Skeletal muscle satellite cell (primary cell): ENCODE data around the gene TRNP1.

Source experiments
- H3K27me3 ChIP-seq: 2 replicates; pipeline ENCODE4 v1.7.0; 2013; ENCODE audit warnings: low read length; ENCODE audit not compliant: control insufficient read depth, insufficient read depth
- H3K36me3 ChIP-seq: 2 replicates; pipeline ENCODE4 v1.7.0; 2013; ENCODE audit warnings: mild to moderate bottlenecking, control low read depth, low read length; ENCODE audit not compliant: insufficient read depth
- H3K4me1 ChIP-seq: 2 replicates; pipeline ENCODE4 v1.7.0; 2013; ENCODE audit warnings: low read length; ENCODE audit not compliant: control insufficient read depth, insufficient read depth
- H3K4me2 ChIP-seq: 2 replicates; pipeline ENCODE4 v1.7.0; 2013; ENCODE audit warnings: mild to moderate bottlenecking, low read length
- H3K4me3 ChIP-seq: 2 replicates; pipeline ENCODE4 v1.7.0; 2013; ENCODE audit warnings: low read length
- H3K9ac ChIP-seq: 2 replicates; pipeline ENCODE4 v1.7.0; 2013; ENCODE audit warnings: mild to moderate bottlenecking, low read depth, low read length, moderate library complexity
- H3K9me3 ChIP-seq: replicated peaks from 2 replicates; pipeline ENCODE4 v1.7.0; 2013; ENCODE audit warnings: mild to moderate bottlenecking, control low read depth, low read length

Gene TRNP1

DNA sequence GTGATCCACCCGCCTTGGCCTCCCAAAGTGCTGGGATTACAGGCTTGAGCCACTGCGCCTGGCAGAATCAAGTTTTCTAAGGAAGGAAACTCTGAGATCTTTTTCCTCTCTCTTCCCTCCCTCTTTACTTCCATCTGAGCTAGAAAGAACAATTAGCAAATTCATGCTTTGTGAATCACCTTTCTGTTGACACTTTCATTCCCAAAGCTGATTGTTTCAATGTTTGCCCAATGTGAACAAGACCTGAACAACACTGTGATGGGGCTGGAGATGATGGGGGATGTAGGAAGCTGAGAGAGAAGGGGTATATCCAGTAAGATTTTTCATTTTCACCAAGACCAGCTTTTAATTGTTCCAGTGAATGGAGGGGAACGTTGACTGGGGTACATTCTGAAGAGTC lies 24.8 kb downstream of the TRNP1 start:
- Histone ChIP-seq H3K27me3 (no peaks in the 10 kb centered on the region), H3K9ac (no peak overlapping the region), H3K4me2 (no peak overlapping the region), H3K9me3 (no peaks in the 10 kb centered on the region), H3K4me3 (no peak overlapping the region), H3K36me3 (no peaks in the 10 kb centered on the region), H3K4me1 (no peaks in the 10 kb centered on the region)

DNA sequence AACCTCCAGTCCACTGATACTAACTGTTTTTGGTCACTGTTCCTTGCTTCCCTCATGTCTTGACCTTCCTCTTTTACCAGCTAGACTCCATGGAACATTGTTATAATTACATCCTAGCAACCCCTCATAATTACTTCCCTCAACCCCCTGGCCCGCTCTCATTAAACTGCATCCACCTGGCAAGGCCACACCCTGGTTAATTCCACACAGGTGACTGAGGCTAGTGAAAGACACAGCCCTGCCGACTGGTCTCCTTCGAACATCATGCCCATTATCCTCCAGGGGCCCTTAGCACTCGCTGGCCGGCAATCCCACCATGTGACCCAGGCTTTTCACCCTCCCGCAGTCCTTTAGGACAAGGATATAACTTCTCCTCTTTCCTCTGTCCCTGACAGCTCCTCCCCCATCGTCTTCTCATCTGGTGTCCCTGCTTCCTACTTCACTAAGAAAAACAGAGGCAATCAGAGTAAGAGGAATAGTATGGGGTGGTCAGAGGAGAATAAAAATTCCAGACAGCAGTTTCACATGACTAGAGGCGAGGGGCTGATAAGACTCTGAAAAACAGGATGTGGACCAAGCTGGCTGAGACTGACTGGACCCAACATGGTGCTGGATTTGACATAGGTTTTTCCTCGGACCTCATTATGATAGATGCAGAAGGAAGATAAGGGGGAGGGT lies 28.0 kb downstream of the TRNP1 start:
- H3K9me3 ChIP-seq = no peaks in the 10 kb centered on the region
- H3K9ac ChIP-seq = no peak overlapping the region
- no peak overlapping the region for H3K4me3 ChIP-seq
- H3K4me2 ChIP-seq = no peak overlapping the region
- no peaks in the 10 kb centered on the region for H3K36me3 ChIP-seq
- H3K27me3 ChIP-seq = no peaks in the 10 kb centered on the region
- no peaks in the 10 kb centered on the region for H3K4me1 ChIP-seq

DNA sequence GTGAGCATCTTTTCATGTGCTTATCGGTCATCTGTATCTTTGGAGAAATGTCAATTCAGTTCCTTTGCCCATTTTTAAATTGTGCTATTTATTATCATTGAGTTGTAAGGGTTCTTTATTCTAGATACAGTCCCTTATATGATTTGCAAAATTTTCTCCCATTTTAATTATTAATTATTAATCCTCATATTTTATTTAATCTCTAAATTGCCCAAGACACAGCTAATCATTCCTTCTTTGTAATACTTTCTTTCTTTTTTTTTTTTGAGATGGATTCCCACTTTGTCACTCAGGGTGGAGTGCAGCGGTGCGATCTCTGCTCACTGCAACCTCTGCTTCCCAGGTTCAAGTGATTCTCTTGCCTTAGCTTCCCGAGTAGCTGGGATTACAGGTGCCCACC lies 32.2 kb downstream of the TRNP1 start:
- Histone ChIP-seq H3K9me3 (no peaks in the 10 kb centered on the region), H3K4me2 (no peak overlapping the region), H3K9ac (no peak overlapping the region), H3K27me3 (no peaks in the 10 kb centered on the region), H3K4me1 (peaks cover 8% of the 10 kb centered on the region), H3K36me3 (no peaks in the 10 kb centered on the region), H3K4me3 (no peak overlapping the region)

DNA sequence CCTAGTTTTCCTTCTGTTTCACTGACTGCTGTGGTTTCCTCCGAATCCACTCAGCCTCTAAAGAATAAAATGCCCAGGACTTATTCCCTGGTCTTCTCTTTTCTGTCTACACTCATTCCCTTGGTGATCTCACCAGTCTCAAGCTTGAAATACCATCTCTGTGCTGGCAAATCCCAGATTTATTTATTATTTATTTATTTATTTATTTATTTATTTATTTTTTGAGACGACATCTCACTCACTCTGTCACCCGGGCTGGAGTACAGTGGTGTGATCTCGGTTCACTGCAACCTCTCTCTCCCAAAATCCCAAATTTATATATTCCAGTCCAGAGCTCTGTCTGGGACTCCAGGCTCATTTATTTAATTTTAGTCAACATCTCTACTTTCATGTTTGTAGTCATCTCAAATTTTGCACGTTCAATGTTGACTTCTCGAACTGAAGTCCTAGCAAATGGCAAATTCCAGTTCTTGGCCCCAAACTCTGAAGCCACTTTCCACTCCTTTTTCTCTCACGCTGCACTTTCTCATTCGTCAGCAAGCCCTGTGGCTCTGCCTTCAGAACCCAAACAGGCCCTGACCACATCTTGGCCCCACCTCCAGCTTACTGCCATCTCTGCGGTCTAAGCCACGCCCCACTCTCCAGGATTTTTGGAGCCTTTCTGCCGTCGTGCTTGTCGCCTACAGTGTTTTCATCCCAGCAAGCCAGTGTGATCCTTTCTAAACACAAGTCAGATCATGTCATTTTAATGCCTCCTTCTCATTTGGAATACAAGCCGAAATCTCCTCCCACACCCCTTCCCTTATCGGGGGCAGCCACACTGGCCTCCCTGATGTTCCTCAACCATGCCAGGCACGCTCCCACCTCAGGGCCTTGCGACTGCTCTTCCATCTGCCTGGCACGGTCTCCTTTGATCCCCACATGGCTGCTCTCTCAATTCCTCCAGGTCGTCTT lies 33.4 kb downstream of the TRNP1 start:
- Histone ChIP-seq H3K9ac (no peak overlapping the region), H3K4me2 (peak overlapping the region; percentile 61), H3K4me1 (peaks cover 16% of the 10 kb centered on the region), H3K36me3 (no peaks in the 10 kb centered on the region), H3K27me3 (no peaks in the 10 kb centered on the region), H3K4me3 (no peak overlapping the region), H3K9me3 (no peaks in the 10 kb centered on the region)

DNA sequence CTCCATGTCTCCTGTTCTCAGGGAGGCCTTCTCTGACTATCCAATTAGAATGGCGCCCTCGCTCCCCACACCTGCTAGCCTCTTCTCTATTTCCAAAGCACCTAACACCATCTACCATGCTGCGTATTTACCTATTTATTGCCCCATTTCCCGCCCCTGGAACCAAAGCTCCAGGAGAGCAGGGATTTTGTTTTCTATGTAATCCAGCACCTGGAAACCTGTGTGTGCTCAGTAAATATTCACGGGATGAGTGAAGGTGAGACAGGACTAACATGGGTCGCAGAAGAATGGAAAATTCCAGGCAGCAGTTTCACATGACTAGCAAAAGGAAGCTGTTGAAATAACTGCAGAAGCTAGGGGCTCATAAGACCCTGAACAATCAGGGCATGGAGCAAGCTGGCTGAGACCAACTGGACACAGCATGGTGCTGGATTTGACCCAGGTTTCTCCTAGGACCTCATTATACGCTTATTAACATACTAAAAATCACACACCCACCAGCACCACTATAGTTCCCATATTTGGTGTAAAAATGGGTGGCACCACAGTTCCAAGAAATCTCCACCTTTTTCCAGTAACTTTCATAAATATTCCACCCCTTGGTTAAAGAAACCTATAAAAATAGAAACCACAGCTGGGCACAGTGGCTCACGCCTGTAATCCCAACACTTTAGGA lies 34.2 kb downstream of the TRNP1 start:
- no peaks in the 10 kb centered on the region for H3K36me3 ChIP-seq
- H3K9me3 ChIP-seq = no peaks in the 10 kb centered on the region
- H3K9ac ChIP-seq = no peak overlapping the region
- no peak overlapping the region for H3K4me2 ChIP-seq
- H3K27me3 ChIP-seq = no peaks in the 10 kb centered on the region
- H3K4me1 ChIP-seq = peaks cover 17% of the 10 kb centered on the region
- H3K4me3 ChIP-seq = no peak overlapping the region

DNA sequence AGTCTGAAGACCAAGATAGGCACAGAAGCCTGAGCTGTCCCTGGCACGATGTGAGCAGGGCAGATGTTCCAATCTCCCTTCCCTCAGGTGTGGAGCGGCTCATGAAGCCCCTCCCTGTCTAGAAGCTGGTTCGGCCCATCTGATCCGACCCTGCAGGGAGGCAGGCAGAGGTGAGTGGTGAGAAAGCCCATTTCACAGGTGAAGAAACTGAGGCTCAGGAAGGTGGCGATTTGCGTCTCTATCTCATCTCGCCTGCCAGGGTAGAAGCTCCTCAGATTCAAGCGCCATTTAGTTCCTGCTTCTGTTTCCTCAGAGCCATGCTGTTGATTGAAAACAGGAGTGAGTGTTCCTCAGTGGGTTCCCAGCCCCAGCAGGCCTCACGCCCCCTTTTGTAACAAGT lies 36.0 kb downstream of the TRNP1 start:
- H3K4me3 ChIP-seq = no peak overlapping the region
- peaks cover 17% of the 10 kb centered on the region for H3K4me1 ChIP-seq
- no peaks in the 10 kb centered on the region for H3K36me3 ChIP-seq
- no peaks in the 10 kb centered on the region for H3K27me3 ChIP-seq
- H3K4me2 ChIP-seq = no peak overlapping the region
- H3K9ac ChIP-seq = no peak overlapping the region
- no peaks in the 10 kb centered on the region for H3K9me3 ChIP-seq

DNA sequence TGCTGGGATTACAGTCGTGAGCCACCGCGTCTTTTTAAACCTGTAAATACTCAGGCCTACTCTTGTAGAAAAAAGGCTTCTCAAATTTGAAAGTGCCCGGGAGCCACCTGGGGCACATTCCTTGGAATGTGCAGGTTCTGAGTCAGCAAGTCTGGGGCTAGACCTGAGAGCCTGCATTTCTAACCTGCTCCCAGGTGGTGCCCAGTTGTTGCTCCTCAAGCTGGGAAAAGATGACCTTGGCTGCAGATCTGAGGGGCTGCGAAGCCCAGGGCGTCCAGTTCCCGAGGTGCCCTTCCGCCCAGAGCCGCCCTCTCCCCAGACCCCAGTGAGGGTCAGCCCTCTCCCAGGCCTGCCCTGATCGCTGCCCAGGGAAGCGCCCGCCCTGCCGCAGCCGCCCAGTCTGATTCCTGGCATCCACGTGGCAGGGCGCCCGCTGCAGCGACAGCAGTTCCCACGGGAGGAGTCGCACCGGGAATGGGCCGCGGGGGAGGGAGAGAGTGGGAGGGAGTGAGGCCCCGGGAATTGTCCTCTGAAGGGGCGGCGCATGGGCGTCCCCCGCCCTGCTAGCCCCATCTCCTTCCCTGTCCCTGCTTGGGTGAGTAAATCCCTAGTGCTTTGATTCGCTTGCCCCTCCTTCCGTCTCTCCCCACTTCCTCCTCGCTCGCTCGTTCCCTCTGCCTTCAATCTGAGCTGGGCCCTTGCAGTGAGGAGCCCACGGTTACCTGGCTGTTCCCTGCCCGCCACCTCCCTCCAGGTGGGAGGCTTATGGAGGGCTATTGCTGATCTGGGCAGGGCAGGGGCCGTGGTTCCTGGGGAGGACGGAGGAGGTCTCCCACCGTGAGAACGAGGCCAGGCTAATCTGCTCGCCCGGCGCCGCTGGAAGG lies 38.0 kb downstream of the TRNP1 start:
- H3K9ac ChIP-seq = peak overlapping the region; percentile 35
- peaks cover 17% of the 10 kb centered on the region for H3K4me1 ChIP-seq
- H3K4me2 ChIP-seq = peak overlapping the region; percentile 74
- no peaks in the 10 kb centered on the region for H3K36me3 ChIP-seq
- no peaks in the 10 kb centered on the region for H3K9me3 ChIP-seq
- H3K4me3 ChIP-seq = peak overlapping the region; percentile 59
- H3K27me3 ChIP-seq = no peaks in the 10 kb centered on the region

DNA sequence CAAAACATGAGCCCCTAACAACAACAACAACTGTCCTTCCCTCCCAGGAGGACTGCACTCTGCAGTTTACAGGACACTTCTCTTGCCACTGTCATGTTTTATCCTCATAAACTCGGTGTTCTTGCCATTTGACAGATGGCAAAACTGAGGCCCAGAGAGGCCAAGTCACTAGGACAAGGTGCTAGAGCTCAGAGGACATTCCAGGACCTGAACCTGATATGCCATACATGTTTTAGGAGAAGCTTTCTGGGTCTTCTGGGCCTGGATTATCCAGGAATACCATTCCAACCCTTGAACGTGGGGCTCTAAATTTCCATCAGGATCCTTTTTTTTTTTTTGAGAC lies 38.6 kb downstream of the TRNP1 start:
- no peaks in the 10 kb centered on the region for H3K9me3 ChIP-seq
- H3K36me3 ChIP-seq = no peaks in the 10 kb centered on the region
- peaks cover 13% of the 10 kb centered on the region for H3K4me1 ChIP-seq
- H3K27me3 ChIP-seq = no peaks in the 10 kb centered on the region
- H3K4me3 ChIP-seq = peak overlapping the region; percentile 59
- H3K9ac ChIP-seq = peak overlapping the region; percentile 35
- peak overlapping the region; percentile 74 for H3K4me2 ChIP-seq

DNA sequence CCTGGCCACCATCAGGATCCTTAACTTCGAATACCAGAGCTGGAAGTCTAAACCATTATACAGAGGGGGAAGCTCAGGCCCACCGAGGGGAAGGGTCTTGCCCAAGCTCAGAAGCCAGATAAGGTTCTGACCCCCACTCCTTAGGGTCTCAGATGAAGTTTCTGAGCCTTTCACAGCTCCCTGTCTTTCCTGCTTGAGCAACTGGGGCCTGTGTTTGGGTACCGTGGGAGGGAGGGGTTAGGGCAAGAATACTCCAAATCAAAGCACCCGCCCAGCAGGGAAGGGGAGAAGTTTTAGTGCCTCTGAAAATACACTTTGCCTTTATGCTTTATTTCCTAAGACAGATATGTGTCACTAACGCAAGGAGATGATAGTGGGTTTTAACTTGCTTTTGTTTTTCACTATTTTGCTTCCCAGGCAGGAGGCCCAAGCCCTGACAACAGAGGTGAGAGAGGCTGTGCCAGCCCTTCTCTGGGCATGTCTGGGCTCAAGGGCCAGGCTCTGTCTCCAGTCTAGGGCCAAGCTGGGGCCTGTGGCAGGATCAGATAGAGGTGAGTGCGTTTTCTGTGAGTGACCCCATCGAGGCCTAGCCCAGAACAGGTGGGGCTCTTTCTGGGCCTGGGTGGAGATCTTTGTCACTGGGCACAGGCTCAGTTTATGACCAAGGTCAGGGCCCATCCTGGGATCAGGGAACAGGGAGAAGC lies 39.7 kb downstream of the TRNP1 start:
- Histone ChIP-seq H3K36me3 (no peaks in the 10 kb centered on the region), H3K9me3 (no peaks in the 10 kb centered on the region), H3K4me3 (no peak overlapping the region), H3K27me3 (no peaks in the 10 kb centered on the region), H3K4me2 (no peak overlapping the region), H3K4me1 (peaks cover 9% of the 10 kb centered on the region), H3K9ac (no peak overlapping the region)

DNA sequence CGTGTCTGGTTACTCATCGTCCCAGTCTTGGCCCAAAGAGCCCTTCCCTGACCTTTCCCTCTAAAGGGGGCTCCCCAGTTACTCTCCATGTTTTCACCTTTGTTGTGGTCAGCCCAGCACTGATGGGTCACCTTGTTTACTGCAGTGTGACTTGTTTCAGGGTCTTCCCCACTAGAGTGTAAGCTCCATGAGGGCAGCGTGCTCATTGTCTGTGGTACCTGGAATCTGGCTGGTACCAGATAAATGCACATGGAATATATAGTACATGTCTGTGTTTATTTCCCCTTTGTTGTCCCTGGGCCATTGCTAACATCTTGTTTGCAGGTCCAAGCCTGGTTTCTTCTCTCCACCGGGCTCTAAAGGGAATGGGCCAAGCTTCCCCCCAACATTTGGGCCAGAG lies 41.9 kb downstream of the TRNP1 start:
- H3K4me3 ChIP-seq = no peak overlapping the region
- H3K4me2 ChIP-seq = no peak overlapping the region
- H3K27me3 ChIP-seq = no peaks in the 10 kb centered on the region
- peaks cover 9% of the 10 kb centered on the region for H3K4me1 ChIP-seq
- no peaks in the 10 kb centered on the region for H3K36me3 ChIP-seq
- no peak overlapping the region for H3K9ac ChIP-seq
- no peaks in the 10 kb centered on the region for H3K9me3 ChIP-seq
